Measurements from ENCODE around the gene ZDHHC14.
"Not testable (repeated sequence)": the region's sequence is repeated elsewhere in the genome, so short reads cannot be mapped to it uniquely, and the experiment has no call there.

The ZDHHC14 gene

GRCh38 chr6:157381631-157382621 lies 936 bp downstream of the ZDHHC14 start:
- no peak for DNase-seq

GRCh38 chr6:157382821-157383220 lies 1.8 kb downstream of the ZDHHC14 start:
- no peak for DNase-seq

- no peak for DNase-seq
Measured at GRCh38 chr6:157383471-157383870, 2.5 kb downstream of the ZDHHC14 start.

- not testable (repeated sequence) for DNase-seq
Measured at GRCh38 chr6:157384962-157385361, 4.0 kb downstream of the ZDHHC14 start.

GRCh38 chr6:157385482-157385881 lies 4.5 kb downstream of the ZDHHC14 start:
- no peak for DNase-seq

- DNase-seq = no peak
Measured at GRCh38 chr6:157386023-157386422, 5.0 kb downstream of the ZDHHC14 start.

- DNase-seq = no peak
Measured at GRCh38 chr6:157386454-157386853, 5.5 kb downstream of the ZDHHC14 start.

- DNase-seq = no peak
Measured at GRCh38 chr6:157388924-157389323, 7.9 kb downstream of the ZDHHC14 start.

GRCh38 chr6:157390273-157391060 lies 9.5 kb downstream of the ZDHHC14 start:
- DNase-seq = no peak

GRCh38 chr6:157392927-157393668 lies 12.1 kb downstream of the ZDHHC14 start:
- no peak for DNase-seq

- no peak for DNase-seq
Measured at GRCh38 chr6:157393669-157394327, 12.8 kb downstream of the ZDHHC14 start.

GRCh38 chr6:157395199-157395598 lies 14.2 kb downstream of the ZDHHC14 start:
- not testable (repeated sequence) for DNase-seq

- no peak for DNase-seq
Measured at GRCh38 chr6:157396026-157396425, 15.0 kb downstream of the ZDHHC14 start.

- DNase-seq = no peak
Measured at GRCh38 chr6:157397660-157398059, 16.7 kb downstream of the ZDHHC14 start.

GRCh38 chr6:157398151-157398550 lies 17.2 kb downstream of the ZDHHC14 start:
- no peak for DNase-seq

GRCh38 chr6:157400676-157401075 lies 19.7 kb downstream of the ZDHHC14 start:
- no peak for DNase-seq

- DNase-seq = no peak
Measured at GRCh38 chr6:157401734-157402338, 20.8 kb downstream of the ZDHHC14 start.

GRCh38 chr6:157402996-157403685 lies 22.2 kb downstream of the ZDHHC14 start:
- no peak for DNase-seq

GRCh38 chr6:157403686-157404051 lies 22.7 kb downstream of the ZDHHC14 start:
- no peak for DNase-seq

GRCh38 chr6:157405986-157406385 lies 25.0 kb downstream of the ZDHHC14 start:
- DNase-seq = no peak

GRCh38 chr6:157406661-157407060 lies 25.7 kb downstream of the ZDHHC14 start:
- no peak for DNase-seq
